Measurements from ENCODE around the gene SUOX. TPM values are rescaled to one million over a fixed set of nuclear protein-coding genes. Genes with fewer than 3 reads are reported as not detected.
"Not testable (repeated sequence)": the region's sequence is repeated elsewhere in the genome, so short reads cannot be mapped to it uniquely, and the experiment has no call there.

The SUOX gene
- total RNA-seq, 4 donors from 2014 or later, result 5.1 to 35.5 (median 26.7) TPM

DNA sequence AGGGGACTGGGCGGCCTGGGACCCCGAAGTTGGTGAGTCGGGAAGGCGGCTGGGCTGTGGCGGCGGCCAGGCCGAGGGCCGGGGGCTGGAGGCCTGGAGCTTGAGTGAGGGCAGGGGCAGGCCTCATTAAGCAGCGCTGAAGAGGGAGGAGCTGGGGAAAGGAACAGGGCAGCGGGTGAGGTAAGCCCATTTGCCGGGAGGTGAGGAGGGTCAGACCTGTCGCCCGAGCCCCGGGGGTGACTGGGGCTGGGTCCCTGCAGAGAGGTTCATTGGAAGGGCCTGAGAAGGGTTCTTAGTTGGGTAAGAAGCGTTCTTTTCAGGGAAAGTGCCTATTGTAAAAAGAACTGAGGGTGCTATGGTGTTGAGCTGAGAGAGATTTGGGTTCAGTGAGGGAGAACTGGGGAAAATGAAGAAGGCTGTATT is 22.8 kb upstream of the SUOX start:
- Histone ChIP-seq H3K27me3 (no peaks in the 10 kb centered on the region), H3K9me3 (no peaks in the 10 kb centered on the region), H3K36me3 (no peaks in the 10 kb centered on the region), H3K27ac (peak overlapping the region; percentile 93 to 98), H3K4me3 (peak overlapping the region; percentile 95 to 97), H3K4me1 (peaks cover 0 to 6% of the 10 kb centered on the region in 2 donors)
- intact Hi-C loops (cut with DNase I; ENCODE audit: low total_unique reads), result no loop called here
- no peak for TF ChIP-seq POLR2A (IDR thresholded peaks at IDR 0.05)
- TF ChIP-seq, protein P1, sequence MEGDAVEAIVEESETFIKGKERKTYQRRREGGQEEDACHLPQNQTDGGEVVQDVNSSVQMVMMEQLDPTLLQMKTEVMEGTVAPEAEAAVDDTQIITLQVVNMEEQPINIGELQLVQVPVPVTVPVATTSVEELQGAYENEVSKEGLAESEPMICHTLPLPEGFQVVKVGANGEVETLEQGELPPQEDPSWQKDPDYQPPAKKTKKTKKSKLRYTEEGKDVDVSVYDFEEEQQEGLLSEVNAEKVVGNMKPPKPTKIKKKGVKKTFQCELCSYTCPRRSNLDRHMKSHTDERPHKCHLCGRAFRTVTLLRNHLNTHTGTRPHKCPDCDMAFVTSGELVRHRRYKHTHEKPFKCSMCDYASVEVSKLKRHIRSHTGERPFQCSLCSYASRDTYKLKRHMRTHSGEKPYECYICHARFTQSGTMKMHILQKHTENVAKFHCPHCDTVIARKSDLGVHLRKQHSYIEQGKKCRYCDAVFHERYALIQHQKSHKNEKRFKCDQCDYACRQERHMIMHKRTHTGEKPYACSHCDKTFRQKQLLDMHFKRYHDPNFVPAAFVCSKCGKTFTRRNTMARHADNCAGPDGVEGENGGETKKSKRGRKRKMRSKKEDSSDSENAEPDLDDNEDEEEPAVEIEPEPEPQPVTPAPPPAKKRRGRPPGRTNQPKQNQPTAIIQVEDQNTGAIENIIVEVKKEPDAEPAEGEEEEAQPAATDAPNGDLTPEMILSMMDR (IDR thresholded peaks at IDR 0.05), result no peak
- no peak for DNase-seq

DNA sequence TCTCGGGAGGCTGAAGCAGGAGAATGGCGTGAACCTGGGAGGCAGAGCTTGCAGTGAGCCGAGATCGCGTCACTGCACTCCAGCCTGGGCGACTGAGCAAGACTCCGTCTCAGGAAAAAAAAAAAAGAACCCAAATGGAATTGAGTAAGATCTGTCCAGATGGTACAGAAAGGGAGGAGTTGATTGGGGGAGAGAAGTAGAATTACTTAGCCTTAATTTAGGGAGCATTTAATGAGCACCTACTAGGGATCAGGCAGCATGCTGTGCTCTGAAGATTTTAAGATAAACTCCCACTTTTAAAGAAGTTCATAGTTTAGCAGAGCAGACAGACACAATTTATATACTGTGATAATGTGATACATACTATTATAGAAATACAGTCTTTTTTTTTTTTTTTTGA is 18.7 kb upstream of the SUOX start:
- intact Hi-C loops (cut with DNase I; ENCODE audit: low total_unique reads), result no loop called here
- H3K9me3 ChIP-seq, result no peaks in the 10 kb centered on the region
- TF ChIP-seq, protein P1 (IDR thresholded peaks at IDR 0.05), result no peak
- no peak for TF ChIP-seq POLR2A (IDR thresholded peaks at IDR 0.05)
- H3K4me1 ChIP-seq, result no peaks in the 10 kb centered on the region
- no peaks in the 10 kb centered on the region for H3K27me3 ChIP-seq
- no peak overlapping the region for H3K27ac ChIP-seq
- H3K4me3 ChIP-seq, result no peak overlapping the region
- H3K36me3 ChIP-seq, result no peaks in the 10 kb centered on the region
- DNase-seq, result no peak

DNA sequence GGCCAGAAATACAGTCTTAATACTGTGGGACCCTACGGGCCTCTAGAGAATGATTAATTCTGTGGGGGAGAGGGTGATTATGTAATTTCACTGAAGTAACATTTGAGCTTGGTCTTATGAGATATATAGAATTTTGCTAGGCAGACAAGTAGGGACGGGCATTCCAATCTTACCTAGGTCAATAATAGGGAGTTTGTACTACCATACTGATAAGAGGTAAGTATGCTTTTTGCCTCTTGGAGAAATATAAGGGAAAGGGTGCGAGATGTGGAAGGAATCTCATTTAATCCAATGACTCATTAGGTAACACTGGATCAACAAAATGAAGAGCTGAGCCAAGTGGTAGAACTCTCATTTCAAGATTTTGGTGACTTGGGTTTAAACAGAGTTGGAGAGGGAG is 18.0 kb upstream of the SUOX start:
- TF ChIP-seq, protein P1 (IDR thresholded peaks at IDR 0.05), result no peak
- no peak for TF ChIP-seq POLR2A (IDR thresholded peaks at IDR 0.05)
- H3K27me3 ChIP-seq, result no peaks in the 10 kb centered on the region
- no peaks in the 10 kb centered on the region for H3K9me3 ChIP-seq
- H3K4me3 ChIP-seq, result no peak overlapping the region
- intact Hi-C loops (cut with DNase I; ENCODE audit: low total_unique reads), result no loop called here
- no peak overlapping the region for H3K27ac ChIP-seq
- no peaks in the 10 kb centered on the region for H3K4me1 ChIP-seq
- DNase-seq, result no peak
- no peaks in the 10 kb centered on the region for H3K36me3 ChIP-seq

DNA sequence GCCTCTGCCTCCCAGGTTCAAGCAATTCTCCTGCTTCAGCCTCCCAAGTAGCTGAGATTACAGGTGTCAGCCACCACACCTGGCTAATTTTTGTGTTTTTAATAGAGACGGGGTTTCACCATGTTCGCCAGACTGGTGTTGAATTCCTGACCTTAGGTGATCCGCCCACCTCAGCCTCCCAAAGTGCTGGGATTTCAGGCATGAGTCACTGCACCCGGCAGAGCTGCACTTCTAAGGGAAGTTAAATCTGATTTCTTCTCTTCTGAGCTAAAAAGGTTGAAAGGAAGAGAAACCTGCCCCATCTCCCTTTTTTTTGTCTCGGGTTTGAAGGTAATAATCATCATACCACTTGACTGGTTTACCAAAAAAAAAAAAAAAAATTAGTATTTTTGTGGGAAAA is 15.2 kb upstream of the SUOX start:
- H3K27me3 ChIP-seq; H3K36me3 ChIP-seq; H3K4me1 ChIP-seq; H3K4me3 ChIP-seq; H3K9me3 ChIP-seq; intact Hi-C loops (cut with DNase I; ENCODE audit: low total_unique reads); H3K27ac ChIP-seq; DNase-seq: not testable (repeated sequence)

DNA sequence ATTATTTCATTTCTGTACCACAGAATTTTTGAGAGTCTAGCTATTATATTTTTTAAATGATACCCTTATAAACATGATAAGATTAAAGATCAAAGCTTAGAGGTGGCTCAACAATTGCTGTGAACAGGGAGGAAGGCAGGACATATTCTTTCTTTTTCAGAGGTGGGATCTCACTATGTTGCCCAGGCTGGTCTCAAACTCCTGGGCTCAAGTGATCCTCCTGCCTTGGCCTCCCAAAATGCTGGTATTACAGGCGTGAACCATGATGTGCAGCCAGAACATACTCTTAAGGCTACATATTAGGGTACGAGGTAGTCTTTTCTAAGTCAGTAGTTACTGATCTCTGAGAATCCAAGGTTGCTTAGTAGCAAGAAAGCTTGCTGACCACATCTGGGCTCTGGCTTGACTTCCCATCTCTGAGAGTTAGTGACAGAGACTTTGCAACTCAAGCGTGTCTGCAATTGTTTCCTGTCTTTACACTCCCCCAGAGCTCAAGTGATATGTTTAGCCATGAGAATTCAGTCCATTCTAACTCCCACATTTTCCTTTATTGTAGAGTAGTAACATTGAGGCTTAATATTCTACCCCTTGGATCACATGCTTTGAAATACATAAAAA is 14.6 kb upstream of the SUOX start:
- intact Hi-C loops (cut with DNase I; ENCODE audit: low total_unique reads), result no loop called here
- Histone ChIP-seq H3K36me3 (no peaks in the 10 kb centered on the region), H3K4me1 (no peaks in the 10 kb centered on the region)

More for the DNA sequence above, 14.6 kb upstream of the SUOX start:
- Histone ChIP-seq H3K9me3 (no peaks in the 10 kb centered on the region), H3K4me3 (no peak overlapping the region), H3K27me3 (no peaks in the 10 kb centered on the region), H3K27ac (no peak overlapping the region)
- no peak for DNase-seq
- TF ChIP-seq, protein P1 (IDR thresholded peaks at IDR 0.05), result no peak
- no peak for TF ChIP-seq POLR2A (IDR thresholded peaks at IDR 0.05)

All from uterus (tissue), 4 donors.